Caco-2 (cell line): ENCODE measurements around the gene UBQLN3. TPM values are rescaled to one million over a fixed set of nuclear protein-coding genes. Genes with fewer than 3 reads are reported as not detected.

Source experiments
- BruUV-seq: library from RNA; stranded (reverse); fragments of 400-500 nt; replicated peaks from 2 replicates; lab custom pipeline; 2021; lab: Mats Ljungman, UMichigan
- CTCF ChIA-PET: fragments of 300-600 bp; sonication (Branson Sonifier 250); formaldehyde crosslinking; loops from one replicate; lab custom pipeline; 2022; ENCODE audit warnings: antibody characterized with exemption; lab: Charles Lee
- POLR2A ChIA-PET: fragments of 300-600 bp; sonication (Branson Sonifier 250); formaldehyde crosslinking; loops from one replicate; lab custom pipeline; 2022; ENCODE audit warnings: antibody characterized with exemption; lab: Charles Lee
- DNase-seq, 2 experiments: peaks; one replicate each; pipeline versions ENCODE4 v3.0.0 to v3.0.0-alpha.2; 2020 to 2022
- H3K27me3 ChIP-seq: replicated peaks from 2 replicates; pipeline ENCODE4 v1.6.0; 2011; ENCODE audit warnings: low read length; ENCODE audit not compliant: control insufficient read depth, insufficient read depth
- H3K36me3 ChIP-seq: 2 replicates; pipeline ENCODE4 v1.5.1; 2011; ENCODE audit warnings: low read length; ENCODE audit not compliant: control insufficient read depth, insufficient read depth
- H3K4me1 ChIP-seq: fragments of 250-450 bp; sonication (Bioruptor Pico); 2 replicates; pipeline ENCODE4 v1.5.1; 2020; ENCODE audit warnings: mild to moderate bottlenecking
- H3K4me3 ChIP-seq: 2 replicates; pipeline ENCODE4 v1.5.1; 2011; ENCODE audit warnings: low read depth, mild to moderate bottlenecking, control low read depth, low read length
- H3K9me3 ChIP-seq: fragments of 250-450 bp; sonication (Bioruptor Pico); 2 replicates; pipeline ENCODE4 v1.5.1; 2020; ENCODE audit warnings: mild to moderate bottlenecking, moderate library complexity
- H3K27ac Mint-ChIP-seq: one replicate; pipeline ENCODE4 v1.8.0; 2022; ENCODE audit warnings: mixed read lengths; ENCODE audit not compliant: unreplicated experiment
- H3K27me3 Mint-ChIP-seq: one replicate; pipeline ENCODE4 v1.8.0; 2022; ENCODE audit warnings: mixed read lengths; ENCODE audit not compliant: insufficient read depth, unreplicated experiment
- H3K36me3 Mint-ChIP-seq: one replicate; pipeline ENCODE4 v1.8.0; 2022; ENCODE audit warnings: mild to moderate bottlenecking, mixed read lengths; ENCODE audit not compliant: insufficient read depth, unreplicated experiment
- H3K4me1 Mint-ChIP-seq: one replicate; pipeline ENCODE4 v1.8.0; 2022; ENCODE audit warnings: low read depth, mixed read lengths; ENCODE audit not compliant: unreplicated experiment
- H3K4me3 Mint-ChIP-seq: one replicate; pipeline ENCODE4 v1.8.0; 2022; ENCODE audit warnings: mild to moderate bottlenecking, moderate library complexity, mixed read lengths; ENCODE audit not compliant: unreplicated experiment
- H3K9me3 Mint-ChIP-seq: one replicate; pipeline ENCODE4 v1.8.0; 2022; ENCODE audit warnings: mixed read lengths; ENCODE audit not compliant: unreplicated experiment
- intact Hi-C: fragments of 100-400 bp; cut with micrococcal nuclease; formaldehyde crosslinking; loops from one replicate; pipeline ENCODE4 v1.10.0; 2022; ENCODE audit not compliant: unreplicated experiment
- total RNA-seq: library from RNA; stranded (reverse); gene quantifications from 2 replicates; pipeline ENCODE4 v1.2.3, GENCODE V29; 2022
- TF ChIP-seq, protein P1 (sequence below), 2 experiments: fragments of 200-600 bp in 1 of 2; IDR thresholded peaks; 1 replicate in 1 of 2; 2 replicates in 1 of 2; pipeline versions ENCODE4 v1.5.1 to v1.8.0; 2011 to 2022; ENCODE audit warnings: antibody characterized with exemption in 1 of 2, control low read depth in 1 of 2, inconsistent platforms in 1 of 2, low read depth in 1 of 2, low read length in 1 of 2, mild to moderate bottlenecking in 1 of 2, moderate library complexity in 1 of 2; ENCODE audit not compliant: insufficient read depth in 1 of 2, severe bottlenecking in 1 of 2, unreplicated experiment in 1 of 2

UBQLN3 gene
- total RNA-seq, 1 experiment from 2014 or later = not detected

DNA sequence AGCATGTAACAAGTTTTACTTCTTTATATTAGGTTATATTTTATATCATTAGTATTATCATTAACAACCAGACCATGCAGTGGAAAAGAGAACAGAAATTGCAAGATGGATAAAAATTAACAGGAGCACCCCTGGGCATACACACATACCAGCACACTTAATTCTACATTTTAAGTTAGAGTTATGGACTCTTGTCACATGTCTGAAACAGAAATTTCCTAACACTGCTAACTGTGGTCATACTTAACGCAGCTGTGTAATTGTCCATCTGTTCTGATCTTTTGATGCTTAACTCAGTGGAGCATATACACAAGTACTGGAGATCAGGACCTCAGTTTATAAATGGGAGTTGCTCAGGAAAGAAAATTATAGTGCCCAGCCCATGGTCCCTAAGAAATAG is 38.2 kb upstream of the UBQLN3 start:
- intact Hi-C loops = no loop called here
- DNase-seq = no peak
- H3K4me1 ChIP-seq = no peaks in the 10 kb centered on the region
- Mint-ChIP-seq H3K36me3 (no peaks in the 10 kb centered on the region), H3K27ac (no peak overlapping the region), H3K4me1 (no peaks in the 10 kb centered on the region), H3K9me3 (no peaks in the 10 kb centered on the region), H3K4me3 (no peak overlapping the region), H3K27me3 (peaks cover 8% of the 10 kb centered on the region)
- no peaks in the 10 kb centered on the region for H3K36me3 ChIP-seq
- CTCF ChIA-PET = no interaction called here
- no peaks in the 10 kb centered on the region; the same call in 1 of the 2 replicates for H3K27me3 ChIP-seq
- no TSS peak for BruUV-seq
- POLR2A ChIA-PET = no interaction called here
- no peak overlapping the region for H3K4me3 ChIP-seq
- no peaks in the 10 kb centered on the region for H3K9me3 ChIP-seq
- TF ChIP-seq, protein P1, sequence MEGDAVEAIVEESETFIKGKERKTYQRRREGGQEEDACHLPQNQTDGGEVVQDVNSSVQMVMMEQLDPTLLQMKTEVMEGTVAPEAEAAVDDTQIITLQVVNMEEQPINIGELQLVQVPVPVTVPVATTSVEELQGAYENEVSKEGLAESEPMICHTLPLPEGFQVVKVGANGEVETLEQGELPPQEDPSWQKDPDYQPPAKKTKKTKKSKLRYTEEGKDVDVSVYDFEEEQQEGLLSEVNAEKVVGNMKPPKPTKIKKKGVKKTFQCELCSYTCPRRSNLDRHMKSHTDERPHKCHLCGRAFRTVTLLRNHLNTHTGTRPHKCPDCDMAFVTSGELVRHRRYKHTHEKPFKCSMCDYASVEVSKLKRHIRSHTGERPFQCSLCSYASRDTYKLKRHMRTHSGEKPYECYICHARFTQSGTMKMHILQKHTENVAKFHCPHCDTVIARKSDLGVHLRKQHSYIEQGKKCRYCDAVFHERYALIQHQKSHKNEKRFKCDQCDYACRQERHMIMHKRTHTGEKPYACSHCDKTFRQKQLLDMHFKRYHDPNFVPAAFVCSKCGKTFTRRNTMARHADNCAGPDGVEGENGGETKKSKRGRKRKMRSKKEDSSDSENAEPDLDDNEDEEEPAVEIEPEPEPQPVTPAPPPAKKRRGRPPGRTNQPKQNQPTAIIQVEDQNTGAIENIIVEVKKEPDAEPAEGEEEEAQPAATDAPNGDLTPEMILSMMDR (IDR thresholded peaks at IDR 0.05; ENCODE audit: insufficient read depth in 1 of 2, low read depth in 1 of 2, low read length in 1 of 2, severe bottlenecking in 1 of 2, unreplicated experiment in 1 of 2) = no peak

DNA sequence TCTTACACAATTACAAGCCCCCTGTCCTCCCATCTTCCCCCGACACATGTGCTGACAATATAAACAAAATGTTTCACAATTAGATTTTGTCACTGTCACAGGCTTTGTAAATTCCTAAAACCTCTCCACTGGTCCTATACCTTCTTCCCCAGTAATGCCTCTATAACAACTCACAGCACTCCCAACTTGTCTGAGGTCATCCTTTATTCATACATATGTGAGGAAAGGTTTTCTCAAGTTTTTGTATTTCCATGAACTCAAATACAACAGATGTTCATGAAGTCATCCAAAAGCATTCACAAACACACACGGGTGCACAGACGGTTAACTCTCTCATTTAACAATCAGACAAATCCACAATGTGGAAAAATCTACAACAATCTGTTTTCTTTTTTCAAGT is 36.7 kb upstream of the UBQLN3 start:
- intact Hi-C loops = no loop called here
- TF ChIP-seq, protein P1 (IDR thresholded peaks at IDR 0.05; ENCODE audit: insufficient read depth in 1 of 2, low read depth in 1 of 2, low read length in 1 of 2, severe bottlenecking in 1 of 2, unreplicated experiment in 1 of 2) = no peak

GRCh38 chr11:5541427-5541826 is 31.7 kb upstream of the UBQLN3 start:
- intact Hi-C loops = no loop called here
- BruUV-seq = no TSS peak
- TF ChIP-seq, protein P1 (IDR thresholded peaks at IDR 0.05; ENCODE audit: insufficient read depth in 1 of 2, low read depth in 1 of 2, low read length in 1 of 2, severe bottlenecking in 1 of 2, unreplicated experiment in 1 of 2) = no peak

More for the DNA sequence above, 36.7 kb upstream of the UBQLN3 start:
- CTCF ChIA-PET = no interaction called here
- H3K4me3 ChIP-seq = no peak overlapping the region
- Mint-ChIP-seq H3K36me3 (no peaks in the 10 kb centered on the region), H3K27ac (no peak overlapping the region), H3K4me1 (no peaks in the 10 kb centered on the region), H3K27me3 (no peaks in the 10 kb centered on the region), H3K4me3 (no peak overlapping the region), H3K9me3 (no peaks in the 10 kb centered on the region)
- H3K27me3 ChIP-seq = no peaks in the 10 kb centered on the region; the same call in 1 of the 2 replicates
- no peaks in the 10 kb centered on the region for H3K36me3 ChIP-seq
- H3K9me3 ChIP-seq = no peaks in the 10 kb centered on the region
- no peaks in the 10 kb centered on the region for H3K4me1 ChIP-seq
- no TSS peak for BruUV-seq
- POLR2A ChIA-PET = no interaction called here
- DNase-seq = no peak

More at GRCh38 chr11:5541427-5541826, 31.7 kb upstream of the UBQLN3 start:
- H3K27me3 Mint-ChIP-seq = no peaks in the 10 kb centered on the region
- H3K27ac Mint-ChIP-seq = no peak overlapping the region
- no peaks in the 10 kb centered on the region for H3K4me1 Mint-ChIP-seq
- H3K9me3 Mint-ChIP-seq = no peaks in the 10 kb centered on the region
- no peaks in the 10 kb centered on the region for H3K36me3 Mint-ChIP-seq
- ChIA-PET CTCF (no interaction called here), POLR2A (no interaction called here)
- Histone ChIP-seq H3K27me3 (no peaks in the 10 kb centered on the region; the same call in 1 of the 2 replicates), H3K9me3 (no peaks in the 10 kb centered on the region), H3K4me3 (no peak overlapping the region), H3K36me3 (no peaks in the 10 kb centered on the region), H3K4me1 (no peaks in the 10 kb centered on the region)
- DNase-seq = no peak
- H3K4me3 Mint-ChIP-seq = no peak overlapping the region
